HG02970 (cell line): ENCODE measurements around the gene ARRDC4.

ENCODE experiments used
- ATAC-seq: cut with Tn5 transposase; IDR thresholded peaks from one replicate; pipeline ENCODE4 v1.9.1; 2021; ENCODE audit warnings: mild to moderate bottlenecking, moderate library complexity, moderate number of reproducible peaks; ENCODE audit not compliant: unreplicated experiment, low FRiP score

Gene ARRDC4

DNA sequence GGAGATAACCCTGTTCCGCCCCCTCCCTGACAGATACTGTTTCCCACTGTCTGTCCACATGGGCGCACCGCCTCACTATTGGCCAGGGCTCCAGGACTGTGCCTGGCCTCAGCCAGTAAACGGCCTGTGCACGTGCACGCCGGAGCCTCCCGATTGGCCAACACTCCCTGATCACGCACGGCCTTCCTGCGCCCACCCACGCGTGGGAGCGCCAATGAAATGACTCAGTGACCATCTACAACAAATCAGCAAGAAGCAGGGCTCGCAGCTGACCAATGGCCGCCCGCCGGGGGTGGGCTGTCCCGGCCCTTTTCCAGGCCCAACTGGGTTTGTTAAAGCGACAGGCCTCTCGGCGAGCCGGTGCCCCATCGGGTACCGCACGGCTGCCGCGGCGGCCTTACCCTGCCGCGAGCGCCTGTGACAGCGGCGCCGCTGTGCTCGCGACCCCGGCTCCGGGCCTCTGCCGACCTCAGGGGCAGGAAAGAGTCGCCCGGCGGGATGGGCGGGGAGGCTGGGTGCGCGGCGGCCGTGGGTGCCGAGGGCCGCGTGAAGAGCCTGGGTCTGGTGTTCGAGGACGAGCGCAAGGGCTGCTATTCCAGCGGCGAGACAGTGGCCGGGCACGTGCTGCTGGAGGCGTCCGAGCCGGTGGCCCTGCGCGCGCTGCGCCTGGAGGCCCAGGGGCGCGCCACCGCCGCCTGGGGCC, at the start of gene ARRDC4:
TSS of gene ARRDC4 (plus strand) at position 340 of the 703 bp plus-strand sequence. CDS start at position 499, 159 bp downstream.
- ATAC-seq: peak; percentile 95

- no peak for ATAC-seq
Measured at GRCh38 chr15:97914711-97915110, 45.8 kb upstream of the ARRDC4 start.

DNA sequence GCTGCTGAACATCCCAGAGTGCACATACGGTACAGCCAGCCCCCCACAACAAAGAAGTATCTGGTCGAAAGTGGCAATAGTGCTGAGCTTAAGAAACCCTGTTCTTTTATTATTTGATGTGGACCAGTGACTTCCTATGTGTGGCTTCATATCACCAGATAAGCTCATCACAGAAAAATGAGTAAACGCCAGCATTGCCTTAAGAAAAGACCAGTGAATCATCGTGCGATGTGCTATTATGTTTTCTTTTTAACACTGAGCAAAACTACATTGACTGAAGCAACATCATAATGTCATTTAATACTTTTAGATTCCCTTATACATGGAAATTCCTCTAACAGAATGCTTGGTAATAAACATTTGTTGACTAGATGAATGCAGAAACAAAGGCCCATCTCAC, 45.2 kb upstream of the ARRDC4 start:
- ATAC-seq: no peak

DNA sequence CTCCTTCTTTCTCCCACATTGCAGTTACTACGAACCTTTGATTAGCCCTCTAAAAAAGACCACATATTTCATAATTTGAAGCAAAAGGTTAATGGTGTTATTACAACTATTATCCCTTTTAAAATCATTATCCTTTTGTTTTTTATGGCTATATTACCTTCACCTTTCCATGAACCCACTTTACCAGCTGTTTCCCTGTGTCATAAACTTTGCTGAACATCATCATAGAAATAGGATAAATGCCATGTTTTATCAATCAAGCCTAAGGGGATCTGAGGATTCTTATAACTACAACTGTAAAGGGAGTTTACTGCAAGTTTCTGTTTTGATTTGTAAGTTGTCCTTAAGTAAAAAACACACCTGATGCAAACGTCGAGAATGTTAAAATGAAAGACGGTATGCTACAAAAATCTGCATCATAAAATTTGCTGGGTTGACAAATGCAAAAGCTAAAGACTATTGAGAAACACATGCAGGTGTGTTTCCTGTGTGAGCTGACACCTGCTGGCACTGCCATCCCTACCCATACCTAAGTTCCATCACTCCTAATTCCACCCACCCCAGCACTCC, 39.1 kb upstream of the ARRDC4 start:
- no peak for ATAC-seq

DNA sequence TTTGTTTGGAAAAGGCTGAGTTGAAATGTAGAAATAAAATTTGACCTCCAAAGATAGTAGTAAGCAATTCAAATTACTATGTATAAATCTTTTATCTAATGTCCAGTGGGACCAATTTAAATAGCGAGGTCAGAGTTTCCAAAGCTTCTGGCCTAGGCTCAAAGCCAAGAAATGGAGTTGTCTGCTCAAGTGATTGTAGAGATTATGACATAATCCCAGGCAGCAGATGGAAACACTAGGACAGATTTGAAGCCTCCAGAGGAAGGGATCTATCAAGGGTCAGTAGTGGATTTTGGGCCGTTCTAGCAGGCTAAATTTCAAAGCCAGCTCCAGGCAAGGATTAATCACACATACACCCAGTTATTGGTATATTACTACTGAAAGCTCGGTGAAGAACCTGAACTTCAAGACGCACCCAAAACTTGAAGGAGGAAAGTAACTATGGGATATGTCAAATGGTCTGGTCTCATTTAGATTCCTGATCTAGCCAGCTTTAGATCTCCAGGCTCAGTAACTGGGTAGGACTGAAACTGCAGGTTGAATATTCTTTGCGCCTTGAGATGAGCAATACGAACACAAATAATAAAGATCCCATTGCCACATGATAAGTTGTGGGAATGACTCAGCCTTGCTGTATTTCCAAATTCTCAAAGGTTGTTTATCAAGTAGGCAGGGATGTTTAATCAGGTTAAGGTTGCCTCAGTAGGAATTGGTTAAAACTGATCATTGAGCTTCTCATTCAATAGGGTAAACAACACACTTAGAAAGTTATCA, 30.9 kb upstream of the ARRDC4 start:
- no peak for ATAC-seq

DNA sequence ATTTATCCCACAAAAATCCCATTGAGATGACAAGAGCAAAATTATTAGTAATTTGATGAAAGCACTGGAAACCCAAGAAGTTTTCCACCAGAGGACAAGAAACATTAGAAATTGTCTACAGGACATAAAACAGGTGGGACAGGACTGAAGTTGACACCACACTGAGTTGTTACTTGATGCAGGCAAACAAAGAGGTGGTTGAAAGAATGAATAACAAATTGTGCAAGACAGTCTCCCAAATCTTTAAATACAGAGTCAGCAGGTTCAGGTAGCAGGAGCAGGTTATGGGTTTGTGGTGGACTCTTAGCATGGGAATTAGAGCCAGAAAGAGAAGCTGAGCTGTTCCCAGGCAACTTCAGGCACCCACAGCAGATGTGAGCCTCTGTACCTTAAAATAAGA, 30.3 kb upstream of the ARRDC4 start:
- no peak for ATAC-seq

DNA sequence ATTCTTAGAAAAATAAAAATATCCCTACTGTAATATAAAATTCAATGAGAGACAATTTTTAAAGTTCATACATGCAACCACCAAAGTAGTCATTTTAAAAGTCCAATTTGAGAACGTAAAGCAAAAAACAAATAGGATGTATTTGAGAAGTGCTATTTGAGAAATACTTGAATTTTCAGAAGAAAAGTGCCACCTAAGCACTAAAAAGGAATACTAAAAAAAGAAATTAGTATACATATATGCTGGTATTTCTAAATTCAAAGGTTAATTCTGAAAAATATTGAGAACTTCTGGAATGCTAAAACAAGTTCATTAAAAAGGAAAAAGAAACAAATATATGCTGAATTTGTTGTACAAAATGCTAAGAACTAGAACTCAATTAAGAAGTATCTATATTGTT, 29.2 kb upstream of the ARRDC4 start:
- ATAC-seq: no peak

- no peak for ATAC-seq
Measured at GRCh38 chr15:97933589-97933988, 26.9 kb upstream of the ARRDC4 start.

- no peak for ATAC-seq
Measured at GRCh38 chr15:97940993-97941392, 19.5 kb upstream of the ARRDC4 start.

DNA sequence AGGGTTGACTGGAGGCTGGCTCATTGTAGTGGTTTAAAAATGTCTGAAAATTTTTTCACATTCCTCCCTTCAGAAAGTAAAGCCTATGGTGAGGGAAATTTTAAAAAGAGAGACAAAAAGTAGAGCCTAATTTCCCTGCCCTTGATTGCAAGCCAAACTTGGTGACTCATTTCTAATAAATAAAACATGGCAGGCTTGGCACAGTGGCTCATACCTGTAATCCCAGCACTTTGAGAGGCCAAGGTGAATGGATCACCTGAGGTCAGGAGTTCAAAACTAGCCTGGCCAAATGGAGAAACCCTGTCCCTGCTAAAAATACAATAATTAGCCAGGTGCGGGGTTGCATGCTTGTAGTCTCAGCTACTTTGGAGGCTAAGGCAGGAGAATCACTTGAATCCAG, 18.9 kb upstream of the ARRDC4 start:
- ATAC-seq: no peak

- ATAC-seq: no peak
Measured at GRCh38 chr15:97944724-97945123, 15.8 kb upstream of the ARRDC4 start.

- no peak for ATAC-seq
Measured at GRCh38 chr15:97947465-97948260, 12.8 kb upstream of the ARRDC4 start.

GRCh38 chr15:97953254-97953653, 7.2 kb upstream of the ARRDC4 start:
- no peak for ATAC-seq

DNA sequence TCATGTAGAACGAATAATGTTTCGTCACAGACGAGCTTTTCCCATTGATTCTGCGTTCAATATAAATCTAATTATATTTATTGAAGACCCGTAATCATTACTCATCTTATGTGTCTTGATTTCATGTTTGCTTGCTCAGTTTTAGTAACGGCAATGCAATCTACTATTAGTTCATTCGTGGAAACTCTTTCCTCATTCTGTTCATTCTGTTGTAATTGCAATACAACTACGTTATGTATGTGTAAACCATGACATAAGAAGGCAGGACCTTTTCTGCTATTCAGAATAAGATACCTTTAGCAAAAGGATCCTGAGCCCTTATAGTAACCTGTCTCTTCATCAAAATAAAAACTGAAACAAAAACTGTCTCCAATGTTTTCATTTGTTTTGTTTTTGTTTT, 6.8 kb upstream of the ARRDC4 start:
- no peak for ATAC-seq

GRCh38 chr15:97955035-97955434, 5.5 kb upstream of the ARRDC4 start:
- ATAC-seq: no peak

- no peak for ATAC-seq
Measured at GRCh38 chr15:97955529-97955928, 5.0 kb upstream of the ARRDC4 start.

GRCh38 chr15:97959724-97960363, 659 bp upstream of the ARRDC4 start:
- no peak for ATAC-seq

- no peak for ATAC-seq
Measured at GRCh38 chr15:97961067-97961954, 808 bp downstream of the ARRDC4 start.

DNA sequence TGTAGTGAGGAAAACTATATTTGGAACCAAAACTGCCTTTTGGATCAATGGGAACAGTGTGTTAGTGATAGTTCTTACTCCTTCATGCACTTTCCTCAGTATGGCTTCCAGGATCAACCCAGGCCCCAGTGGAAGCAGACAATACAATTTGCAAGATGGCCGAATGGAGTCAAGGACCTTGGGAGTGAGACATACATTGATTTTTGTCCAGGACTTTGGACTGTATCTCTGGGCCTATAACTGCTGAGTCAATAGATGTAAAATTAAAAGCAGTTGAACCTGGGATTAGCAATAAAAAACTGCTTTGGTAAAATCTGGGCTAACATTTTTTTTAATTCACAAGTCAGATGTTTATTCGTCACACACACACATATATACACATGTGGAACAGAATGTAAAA, 1.8 kb downstream of the ARRDC4 start:
- ATAC-seq: no peak
